ENCODE data around the gene TMEM30B. TPM values are rescaled to one million over a fixed set of nuclear protein-coding genes. Genes with fewer than 3 reads are reported as not detected.

Gene TMEM30B
- total RNA-seq, 4 donors from 2014 or later = 0.39 to 1.7 (median 1.00) TPM; not detected in 1

- TF ChIP-seq, protein P1, sequence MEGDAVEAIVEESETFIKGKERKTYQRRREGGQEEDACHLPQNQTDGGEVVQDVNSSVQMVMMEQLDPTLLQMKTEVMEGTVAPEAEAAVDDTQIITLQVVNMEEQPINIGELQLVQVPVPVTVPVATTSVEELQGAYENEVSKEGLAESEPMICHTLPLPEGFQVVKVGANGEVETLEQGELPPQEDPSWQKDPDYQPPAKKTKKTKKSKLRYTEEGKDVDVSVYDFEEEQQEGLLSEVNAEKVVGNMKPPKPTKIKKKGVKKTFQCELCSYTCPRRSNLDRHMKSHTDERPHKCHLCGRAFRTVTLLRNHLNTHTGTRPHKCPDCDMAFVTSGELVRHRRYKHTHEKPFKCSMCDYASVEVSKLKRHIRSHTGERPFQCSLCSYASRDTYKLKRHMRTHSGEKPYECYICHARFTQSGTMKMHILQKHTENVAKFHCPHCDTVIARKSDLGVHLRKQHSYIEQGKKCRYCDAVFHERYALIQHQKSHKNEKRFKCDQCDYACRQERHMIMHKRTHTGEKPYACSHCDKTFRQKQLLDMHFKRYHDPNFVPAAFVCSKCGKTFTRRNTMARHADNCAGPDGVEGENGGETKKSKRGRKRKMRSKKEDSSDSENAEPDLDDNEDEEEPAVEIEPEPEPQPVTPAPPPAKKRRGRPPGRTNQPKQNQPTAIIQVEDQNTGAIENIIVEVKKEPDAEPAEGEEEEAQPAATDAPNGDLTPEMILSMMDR (IDR thresholded peaks at IDR 0.05 in 4 of 5, conservative IDR thresholded peaks at IDR 0.05 in 1 of 5) = no peak
- no peak for TF ChIP-seq POLR2A (IDR thresholded peaks at IDR 0.05)
- Histone ChIP-seq H3K4me3 (no peak overlapping the region), H3K27me3 (no peaks in the 10 kb centered on the region), H3K36me3 (no peaks in the 10 kb centered on the region), H3K27ac (no peak overlapping the region), H3K9me3 (no peaks in the 10 kb centered on the region), H3K4me1 (peaks cover 11 to 13% of the 10 kb centered on the region in 2 donors)
- intact Hi-C loops (cut with DNase I; ENCODE audit: low total_unique reads) (loop anchor here (2.0 to 10.0 kb wide), 2 partner anchors 163 to 537 kb away; no protein-coding TSS in a partner anchor), in situ Hi-C loops (cut with MboI; ENCODE audit: low sequenced_read_pairs in 4 of 4) (loop anchor here in 3 of 4 donors (5.0 to 25.0 kb wide), 4 partner anchors 157 to 960 kb away; no protein-coding TSS in a partner anchor)
- no peak for ATAC-seq
- DNase-seq = no peak
These were observed 16.4 kb upstream of the TMEM30B start for GRCh38 chr14:61297581-61297980.

DNA sequence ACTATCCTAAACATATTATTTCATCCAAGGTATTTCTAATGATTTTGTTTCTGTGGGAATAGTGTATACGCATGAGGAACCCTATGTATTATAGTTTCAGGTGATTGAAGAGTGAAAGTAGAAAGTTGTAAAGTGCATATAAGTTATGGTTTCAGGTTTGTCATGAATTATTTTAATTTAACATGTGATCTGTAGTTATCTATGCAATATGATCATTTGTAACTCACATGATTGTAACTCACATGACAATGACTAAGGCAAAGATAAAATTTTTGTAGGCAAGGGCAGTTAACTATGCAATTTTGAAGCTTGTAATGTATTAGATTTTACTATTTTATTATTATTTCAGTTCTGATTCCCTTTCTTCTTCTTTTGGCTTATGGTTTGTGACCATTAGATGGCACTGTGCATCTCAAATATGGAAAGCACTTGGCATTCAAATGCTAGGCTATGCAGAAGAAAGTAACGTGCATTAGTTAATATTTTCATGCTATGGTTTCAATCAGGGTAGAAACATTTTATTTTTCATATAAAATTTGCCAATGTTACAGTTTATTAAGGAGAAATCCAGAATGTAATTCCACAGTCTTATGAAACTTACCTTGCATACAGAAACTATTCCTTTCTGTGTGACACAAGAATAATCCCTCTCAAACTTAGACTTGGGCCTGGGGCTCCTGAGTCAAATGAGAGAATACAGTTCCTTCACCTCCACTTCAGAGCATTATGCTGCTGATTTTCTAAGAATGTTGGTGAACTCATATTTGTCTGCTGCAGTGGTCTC lies 15.8 kb upstream of the TMEM30B start:
- Histone ChIP-seq H3K27ac (no peak overlapping the region), H3K36me3 (no peaks in the 10 kb centered on the region), H3K4me1 (peaks cover 11 to 13% of the 10 kb centered on the region in 2 donors), H3K4me3 (no peak overlapping the region), H3K27me3 (no peaks in the 10 kb centered on the region), H3K9me3 (no peaks in the 10 kb centered on the region)
- ATAC-seq (peak; percentile 62), DNase-seq (no peak)
- intact Hi-C loops (cut with DNase I; ENCODE audit: low total_unique reads) = loop anchor here (2.0 to 10.0 kb wide), 2 partner anchors 164 to 538 kb away; no protein-coding TSS in a partner anchor
- in situ Hi-C loops (cut with MboI; ENCODE audit: low sequenced_read_pairs in 4 of 4) = loop anchor here in 3 of 4 donors (5.0 to 25.0 kb wide), 4 partner anchors 158 to 960 kb away; no protein-coding TSS in a partner anchor
- TF ChIP-seq, protein P1 (IDR thresholded peaks at IDR 0.05 in 4 of 5, conservative IDR thresholded peaks at IDR 0.05 in 1 of 5) = peak; percentile 23 to 67 (median 55)
- no peak for TF ChIP-seq POLR2A (IDR thresholded peaks at IDR 0.05)

- in situ Hi-C loops (cut with MboI; ENCODE audit: low sequenced_read_pairs in 4 of 4) = loop anchor here in 3 of 4 donors (5.0 to 25.0 kb wide), 4 partner anchors 159 to 959 kb away; no protein-coding TSS in a partner anchor
- no peaks in the 10 kb centered on the region for H3K36me3 ChIP-seq
These were observed 15.0 kb upstream of the TMEM30B start for GRCh38 chr14:61296151-61296550.

GRCh38 chr14:61290701-61291100 lies 9.6 kb upstream of the TMEM30B start:
- Histone ChIP-seq H3K4me1 (peaks cover 3 to 4% of the 10 kb centered on the region in 2 donors), H3K4me3 (no peak overlapping the region), H3K36me3 (no peaks in the 10 kb centered on the region), H3K27ac (no peak overlapping the region), H3K27me3 (no peaks in the 10 kb centered on the region), H3K9me3 (no peaks in the 10 kb centered on the region)
- DNase-seq (no peak), ATAC-seq (no peak)
- in situ Hi-C loops (cut with MboI; ENCODE audit: low sequenced_read_pairs in 4 of 4) (loop anchor here in 3 of 4 donors (10.0 to 25.0 kb wide), 3 partner anchors 164 to 953 kb away; no protein-coding TSS in a partner anchor), intact Hi-C loops (cut with DNase I; ENCODE audit: low total_unique reads) (loop anchor here (10.0 kb wide), 1 partner anchor 544 kb away; no protein-coding TSS in a partner anchor)
- TF ChIP-seq POLR2A (IDR thresholded peaks at IDR 0.05) = no peak
- TF ChIP-seq, protein P1 (IDR thresholded peaks at IDR 0.05 in 4 of 5, conservative IDR thresholded peaks at IDR 0.05 in 1 of 5) = no peak

More at GRCh38 chr14:61296151-61296550, 15.0 kb upstream of the TMEM30B start:
- DNase-seq (no peak), ATAC-seq (peak in 1 of 2 donors; percentile 18)
- peaks cover 11 to 13% of the 10 kb centered on the region in 2 donors for H3K4me1 ChIP-seq
- intact Hi-C loops (cut with DNase I; ENCODE audit: low total_unique reads) = loop anchor here (2.0 to 10.0 kb wide), 2 partner anchors 165 to 539 kb away; no protein-coding TSS in a partner anchor
- no peaks in the 10 kb centered on the region for H3K27me3 ChIP-seq
- H3K9me3 ChIP-seq = no peaks in the 10 kb centered on the region
- H3K4me3 ChIP-seq = no peak overlapping the region
- TF ChIP-seq, protein P1 (IDR thresholded peaks at IDR 0.05 in 4 of 5, conservative IDR thresholded peaks at IDR 0.05 in 1 of 5) = no peak
- TF ChIP-seq POLR2A (IDR thresholded peaks at IDR 0.05) = no peak
- H3K27ac ChIP-seq = no peak overlapping the region
